PFSK-1 (cell line): ENCODE data around the gene MITF.

ENCODE experiments used
- FOXP2 ChIP-seq: optimal IDR thresholded peaks from 2 replicates; pipeline ENCODE3; 2011; ENCODE audit warnings: borderline replicate concordance, control low read depth, inconsistent platforms; ENCODE audit not compliant: insufficient read depth; ENCODE audit errors: extremely low read length, extremely low read depth
- POLR2AphosphoS5 ChIP-seq: IDR thresholded peaks from 2 replicates; pipeline ENCODE4 v1.6.1; 2012; ENCODE audit warnings: low read depth, mild to moderate bottlenecking, control low read depth, low read length, moderate library complexity
- REST ChIP-seq, 2 experiments: IDR thresholded peaks; 2 replicates each; pipeline versions ENCODE4 v1.6.1 to v1.8.0; 2011 to 2012; ENCODE audit warnings: low read depth in 2 of 2, low read length in 2 of 2, control low read depth in 1 of 2, inconsistent platforms in 1 of 2, mild to moderate bottlenecking in 1 of 2, moderate library complexity in 1 of 2; ENCODE audit not compliant: insufficient read depth in 1 of 2
- SIN3A ChIP-seq: IDR thresholded peaks from 2 replicates; pipeline ENCODE4 v1.6.1; 2012; ENCODE audit warnings: mild to moderate bottlenecking, low read length, moderate library complexity, borderline replicate concordance; ENCODE audit not compliant: insufficient read depth
- TAF1 ChIP-seq: IDR thresholded peaks from 2 replicates; pipeline ENCODE4 v1.6.1; 2012; ENCODE audit warnings: low read length, control low read depth, borderline replicate concordance; ENCODE audit not compliant: insufficient read depth

MITF gene

GRCh38 chr3:69774029-69774428, 34.8 kb downstream of the MITF start:
- TF ChIP-seq FOXP2 (no peak), POLR2AphosphoS5 (no peak), REST (IDR thresholded peaks at IDR 0.05; ENCODE audit: insufficient read depth in 1 of 2, low read depth in 2 of 2, low read length in 2 of 2) (no peak), TAF1 (no peak), SIN3A (no peak)

DNA sequence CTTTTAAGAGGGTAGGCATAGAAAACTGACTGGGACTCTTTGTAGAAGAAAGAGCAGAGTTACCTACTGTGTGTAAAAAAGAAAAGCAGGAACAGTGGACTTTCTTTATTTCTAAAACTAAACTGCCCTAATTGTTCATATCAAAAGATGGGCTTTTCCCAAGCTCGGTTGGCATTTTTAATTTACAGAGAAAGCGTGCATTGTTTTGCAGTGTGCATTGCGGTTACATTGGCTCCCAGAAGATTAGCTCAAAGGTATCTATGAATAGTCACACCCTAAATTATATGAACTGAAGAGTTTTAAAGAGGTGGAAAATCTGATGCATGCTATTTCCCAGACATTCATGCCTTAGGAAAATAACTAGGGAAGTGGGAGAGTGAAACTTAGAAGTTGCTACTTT, 36.5 kb downstream of the MITF start:
- TF ChIP-seq POLR2AphosphoS5 = no peak
- no peak for TF ChIP-seq FOXP2
- no peak for TF ChIP-seq REST (IDR thresholded peaks at IDR 0.05; ENCODE audit: insufficient read depth in 1 of 2, low read depth in 2 of 2, low read length in 2 of 2)
- no peak for TF ChIP-seq SIN3A
- TF ChIP-seq TAF1 = no peak

DNA sequence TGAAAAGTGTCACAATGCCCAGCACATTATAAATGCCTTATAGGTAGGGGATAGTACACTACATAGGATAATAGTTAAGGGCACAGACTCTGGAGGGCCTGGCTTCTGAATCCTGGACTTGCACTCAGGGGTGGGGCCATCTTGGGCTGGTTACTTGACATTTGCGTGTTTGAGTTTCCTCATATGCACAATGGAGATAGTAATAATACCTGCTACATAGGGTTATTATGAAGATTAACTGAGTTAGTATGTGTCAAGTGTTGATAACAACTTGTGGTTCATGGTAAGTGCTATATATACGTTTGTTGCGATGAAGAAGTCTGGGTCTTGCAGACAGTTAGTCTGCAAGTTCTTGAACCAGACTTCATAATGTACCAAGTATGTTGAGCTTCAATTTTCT, 37.0 kb downstream of the MITF start:
- TF ChIP-seq POLR2AphosphoS5 (no peak), TAF1 (no peak), FOXP2 (no peak), SIN3A (no peak)

DNA sequence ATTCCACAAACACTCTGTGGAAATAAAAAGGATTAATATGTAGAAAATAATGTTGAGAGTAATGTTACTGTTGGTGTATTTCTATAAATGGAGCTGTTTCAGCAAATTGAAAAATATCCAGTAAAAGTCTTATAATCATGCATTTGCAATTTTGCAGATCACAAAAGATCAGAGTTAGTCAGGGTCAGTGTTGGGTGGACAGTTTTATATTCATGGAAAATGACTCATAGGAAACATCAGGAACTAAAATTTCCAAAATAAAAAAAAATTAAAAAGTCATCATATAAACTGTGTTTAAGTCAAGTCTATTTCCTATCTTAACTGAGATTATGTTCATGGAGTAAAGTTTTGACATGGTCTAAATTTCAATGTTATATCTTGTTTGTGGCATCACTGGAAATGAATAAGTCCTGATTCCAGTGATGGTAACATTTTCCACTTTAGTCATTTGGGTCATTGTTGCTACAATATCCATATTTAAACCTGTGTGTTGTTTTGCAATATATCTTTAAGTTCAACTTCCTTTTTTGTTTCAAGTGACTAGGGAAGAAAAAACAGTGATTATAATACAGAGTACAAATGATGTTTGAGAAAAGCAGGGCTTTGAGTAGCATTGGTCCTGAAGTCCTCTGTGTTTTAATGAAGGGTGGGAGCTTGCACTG, 37.8 kb downstream of the MITF start:
- no peak for TF ChIP-seq TAF1
- no peak for TF ChIP-seq POLR2AphosphoS5
- TF ChIP-seq SIN3A = no peak
- no peak for TF ChIP-seq REST (IDR thresholded peaks at IDR 0.05; ENCODE audit: insufficient read depth in 1 of 2, low read depth in 2 of 2, low read length in 2 of 2)

DNA sequence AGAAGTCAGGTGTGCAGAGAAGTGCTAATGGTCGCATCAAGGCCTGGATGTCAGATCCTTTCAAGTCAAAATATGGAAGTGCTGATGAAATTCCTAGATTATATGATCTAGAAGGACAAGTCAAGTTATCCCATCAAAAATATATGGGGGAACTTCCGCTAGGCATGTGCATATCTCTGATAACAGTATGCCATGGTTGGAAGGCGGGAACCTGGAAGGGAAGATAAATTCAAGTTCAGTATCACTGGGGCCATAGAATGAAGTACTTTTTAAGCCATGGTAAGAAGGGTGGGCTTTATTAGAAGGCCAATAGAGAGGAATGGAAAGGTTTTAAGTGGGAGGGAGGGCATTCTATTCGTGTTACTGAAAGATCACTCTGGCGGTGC, 38.3 kb downstream of the MITF start:
- TF ChIP-seq REST (IDR thresholded peaks at IDR 0.05; ENCODE audit: insufficient read depth in 1 of 2, low read depth in 2 of 2, low read length in 2 of 2) = no peak
- TF ChIP-seq POLR2AphosphoS5 = no peak
